ENCODE results near the gene CPEB4. TPM values are rescaled to one million over a fixed set of nuclear protein-coding genes. Genes with fewer than 3 reads are reported as not detected.

CPEB4 gene
- total and polyA plus RNA-seq, 8 donors: 3.5 to 115 (median 31.7) TPM

DNA sequence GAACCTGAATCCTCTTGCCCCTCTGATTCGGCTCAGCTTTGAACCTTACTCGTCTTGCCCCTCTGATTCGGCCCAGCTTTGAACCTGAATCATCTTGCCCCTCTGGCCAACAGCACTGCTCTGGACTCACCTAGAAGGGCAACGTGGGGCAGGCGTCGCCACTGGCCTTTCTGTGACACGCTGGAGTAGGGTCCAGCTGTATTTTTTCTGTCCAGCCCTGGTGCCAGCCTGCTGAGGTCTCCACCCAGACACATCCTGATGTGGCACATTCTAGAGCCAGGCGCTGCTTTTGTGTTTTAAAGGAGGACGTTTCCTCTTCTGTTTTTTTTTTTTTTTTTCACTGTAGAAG, 15.2 kb upstream of the CPEB4 start:
- Histone ChIP-seq H3K36me3 (no peaks in the 10 kb centered on the region), H3K9me3 (no peaks in the 10 kb centered on the region), H3K27ac (peak overlapping the region; percentile 28 to 71 (median 59)), H3K27me3 (no peaks in the 10 kb centered on the region), H3K4me1 (peaks cover 20 to 30% (median 25%) of the 10 kb centered on the region in 4 donors), H3K4me3 (no peak overlapping the region)
- no peak for DNase-seq
- 44 to 68% (median 50%) methylated on average over 9 of the region's 9 CpGs for WGBS, 5 donors
- intact Hi-C loops (cut with DNase I; ENCODE audit: low total_unique reads): no loop called here
- TF ChIP-seq, protein P1, sequence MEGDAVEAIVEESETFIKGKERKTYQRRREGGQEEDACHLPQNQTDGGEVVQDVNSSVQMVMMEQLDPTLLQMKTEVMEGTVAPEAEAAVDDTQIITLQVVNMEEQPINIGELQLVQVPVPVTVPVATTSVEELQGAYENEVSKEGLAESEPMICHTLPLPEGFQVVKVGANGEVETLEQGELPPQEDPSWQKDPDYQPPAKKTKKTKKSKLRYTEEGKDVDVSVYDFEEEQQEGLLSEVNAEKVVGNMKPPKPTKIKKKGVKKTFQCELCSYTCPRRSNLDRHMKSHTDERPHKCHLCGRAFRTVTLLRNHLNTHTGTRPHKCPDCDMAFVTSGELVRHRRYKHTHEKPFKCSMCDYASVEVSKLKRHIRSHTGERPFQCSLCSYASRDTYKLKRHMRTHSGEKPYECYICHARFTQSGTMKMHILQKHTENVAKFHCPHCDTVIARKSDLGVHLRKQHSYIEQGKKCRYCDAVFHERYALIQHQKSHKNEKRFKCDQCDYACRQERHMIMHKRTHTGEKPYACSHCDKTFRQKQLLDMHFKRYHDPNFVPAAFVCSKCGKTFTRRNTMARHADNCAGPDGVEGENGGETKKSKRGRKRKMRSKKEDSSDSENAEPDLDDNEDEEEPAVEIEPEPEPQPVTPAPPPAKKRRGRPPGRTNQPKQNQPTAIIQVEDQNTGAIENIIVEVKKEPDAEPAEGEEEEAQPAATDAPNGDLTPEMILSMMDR (IDR thresholded peaks at IDR 0.05): no peak
- TF ChIP-seq POLR2A (IDR thresholded peaks at IDR 0.05) (no peak), POLR2AphosphoS5 (IDR thresholded peaks at IDR 0.05) (no peak), EP300 (IDR thresholded peaks at IDR 0.05) (no peak)

- TF ChIP-seq, protein P1 (IDR thresholded peaks at IDR 0.05): no peak
- no peak for TF ChIP-seq POLR2AphosphoS5 (IDR thresholded peaks at IDR 0.05)
- TF ChIP-seq POLR2A (IDR thresholded peaks at IDR 0.05): no peak
- TF ChIP-seq EP300 (IDR thresholded peaks at IDR 0.05): no peak
- 82 to 90% (median 88%) methylated on average over 4 of the region's 4 CpGs for WGBS, 5 donors
- no peaks in the 10 kb centered on the region for H3K27me3 ChIP-seq
- intact Hi-C loops (cut with DNase I; ENCODE audit: low total_unique reads): no loop called here
- peaks cover 16 to 31% (median 26%) of the 10 kb centered on the region in 4 donors for H3K4me1 ChIP-seq
- peak overlapping the region in 3 of 5 donors; percentile 58 to 71 (median 59) for H3K27ac ChIP-seq
- DNase-seq: no peak
- H3K36me3 ChIP-seq: no peaks in the 10 kb centered on the region
- no peak overlapping the region for H3K4me3 ChIP-seq
- no peaks in the 10 kb centered on the region for H3K9me3 ChIP-seq
These were observed 14.7 kb upstream of the CPEB4 start for GRCh38 chr5:173873306-173873922.

- no peak for DNase-seq
- 68 to 89% (median 81%) methylated on average over 1 of the region's 1 CpG for WGBS, 5 donors
These were observed 13.0 kb upstream of the CPEB4 start for GRCh38 chr5:173875189-173875588.

GRCh38 chr5:173878224-173878967, 9.8 kb upstream of the CPEB4 start:
- no peak overlapping the region for H3K4me3 ChIP-seq
- no peaks in the 10 kb centered on the region for H3K9me3 ChIP-seq
- H3K4me1 ChIP-seq: peaks cover 0 to 17% (median 9%) of the 10 kb centered on the region in 4 donors
- DNase-seq: peak in 1 of 2 donors; percentile 82
- H3K27me3 ChIP-seq: no peaks in the 10 kb centered on the region
- TF ChIP-seq, protein P1 (IDR thresholded peaks at IDR 0.05): no peak
- WGBS, 5 donors: 36 to 53% (median 41%) methylated on average over 5 of the region's 5 CpGs
- H3K27ac ChIP-seq: peak overlapping the region in 4 of 5 donors; percentile 21 to 49 (median 42)
- no peaks in the 10 kb centered on the region for H3K36me3 ChIP-seq
- intact Hi-C loops (cut with DNase I; ENCODE audit: low total_unique reads): no loop called here

More at GRCh38 chr5:173875189-173875588, 13.0 kb upstream of the CPEB4 start:
- no peaks in the 10 kb centered on the region for H3K36me3 ChIP-seq
- H3K27me3 ChIP-seq: no peaks in the 10 kb centered on the region
- intact Hi-C loops (cut with DNase I; ENCODE audit: low total_unique reads): no loop called here
- H3K27ac ChIP-seq: no peak overlapping the region
- no peak for TF ChIP-seq POLR2AphosphoS5 (IDR thresholded peaks at IDR 0.05)
- no peak for TF ChIP-seq EP300 (IDR thresholded peaks at IDR 0.05)
- no peak for TF ChIP-seq POLR2A (IDR thresholded peaks at IDR 0.05)
- TF ChIP-seq, protein P1 (IDR thresholded peaks at IDR 0.05): no peak
- H3K4me1 ChIP-seq: peaks cover 7 to 30% (median 22%) of the 10 kb centered on the region in 4 donors
- no peak overlapping the region for H3K4me3 ChIP-seq
- H3K9me3 ChIP-seq: no peaks in the 10 kb centered on the region
